ENCODE measurements around the gene RNF166. TPM values are rescaled to one million over a fixed set of nuclear protein-coding genes. Genes with fewer than 3 reads are reported as not detected.
A peak's percentile ranks its signal among the peaks of the same experiment; 100 is the strongest.

RNF166 gene
- total and polyA plus RNA-seq, 2 of the 13 experiments (the other 11 are each of a cell fraction or from before 2014, with no cell fraction given) = 21.4 to 23.0 TPM

- TF ChIP-seq, protein P1, sequence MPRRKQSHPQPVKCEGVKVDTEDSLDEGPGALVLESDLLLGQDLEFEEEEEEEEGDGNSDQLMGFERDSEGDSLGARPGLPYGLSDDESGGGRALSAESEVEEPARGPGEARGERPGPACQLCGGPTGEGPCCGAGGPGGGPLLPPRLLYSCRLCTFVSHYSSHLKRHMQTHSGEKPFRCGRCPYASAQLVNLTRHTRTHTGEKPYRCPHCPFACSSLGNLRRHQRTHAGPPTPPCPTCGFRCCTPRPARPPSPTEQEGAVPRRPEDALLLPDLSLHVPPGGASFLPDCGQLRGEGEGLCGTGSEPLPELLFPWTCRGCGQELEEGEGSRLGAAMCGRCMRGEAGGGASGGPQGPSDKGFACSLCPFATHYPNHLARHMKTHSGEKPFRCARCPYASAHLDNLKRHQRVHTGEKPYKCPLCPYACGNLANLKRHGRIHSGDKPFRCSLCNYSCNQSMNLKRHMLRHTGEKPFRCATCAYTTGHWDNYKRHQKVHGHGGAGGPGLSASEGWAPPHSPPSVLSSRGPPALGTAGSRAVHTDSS (CRISPR knock-in tag; conservative IDR thresholded peaks at IDR 0.05) = peak; percentile 92
- TF ChIP-seq ZNF724P (CRISPR knock-in tag; IDR thresholded peaks at IDR 0.05; ENCODE audit: borderline replicate concordance) (peak; percentile 85; the same call in 1 of the 2 replicates), ZNF136 (CRISPR knock-in tag; IDR thresholded peaks at IDR 0.05; ENCODE audit: low read depth) (peak; percentile 34; the same call in 1 of the 2 replicates), RAD21 (CRISPR knock-in tag; IDR thresholded peaks at IDR 0.05) (peak; percentile 24; the same call in 1 of the 2 replicates), CTCF (CRISPR knock-in tag; IDR thresholded peaks at IDR 0.05) (peak; percentile 19; the same call in 1 of the 2 replicates), RELA (CRISPR knock-in tag; IDR thresholded peaks at IDR 0.05) (peak; percentile 82), NFE2 (CRISPR knock-in tag; IDR thresholded peaks at IDR 0.05) (no peak), ZFP37 (CRISPR knock-in tag; IDR thresholded peaks at IDR 0.05; ENCODE audit: borderline replicate concordance) (no peak), CSRNP2 (CRISPR knock-in tag; conservative IDR thresholded peaks at IDR 0.05; ENCODE audit: low read depth) (0 out of 2 replicates have a peak, but pooled peaks have one; percentile 30), NCOA1 (CRISPR knock-in tag; IDR thresholded peaks at IDR 0.05) (no peak), TBX3 (IDR thresholded peaks at IDR 0.05; ENCODE audit: borderline replicate concordance) (no peak)
- TF ChIP-seq, protein P2, sequence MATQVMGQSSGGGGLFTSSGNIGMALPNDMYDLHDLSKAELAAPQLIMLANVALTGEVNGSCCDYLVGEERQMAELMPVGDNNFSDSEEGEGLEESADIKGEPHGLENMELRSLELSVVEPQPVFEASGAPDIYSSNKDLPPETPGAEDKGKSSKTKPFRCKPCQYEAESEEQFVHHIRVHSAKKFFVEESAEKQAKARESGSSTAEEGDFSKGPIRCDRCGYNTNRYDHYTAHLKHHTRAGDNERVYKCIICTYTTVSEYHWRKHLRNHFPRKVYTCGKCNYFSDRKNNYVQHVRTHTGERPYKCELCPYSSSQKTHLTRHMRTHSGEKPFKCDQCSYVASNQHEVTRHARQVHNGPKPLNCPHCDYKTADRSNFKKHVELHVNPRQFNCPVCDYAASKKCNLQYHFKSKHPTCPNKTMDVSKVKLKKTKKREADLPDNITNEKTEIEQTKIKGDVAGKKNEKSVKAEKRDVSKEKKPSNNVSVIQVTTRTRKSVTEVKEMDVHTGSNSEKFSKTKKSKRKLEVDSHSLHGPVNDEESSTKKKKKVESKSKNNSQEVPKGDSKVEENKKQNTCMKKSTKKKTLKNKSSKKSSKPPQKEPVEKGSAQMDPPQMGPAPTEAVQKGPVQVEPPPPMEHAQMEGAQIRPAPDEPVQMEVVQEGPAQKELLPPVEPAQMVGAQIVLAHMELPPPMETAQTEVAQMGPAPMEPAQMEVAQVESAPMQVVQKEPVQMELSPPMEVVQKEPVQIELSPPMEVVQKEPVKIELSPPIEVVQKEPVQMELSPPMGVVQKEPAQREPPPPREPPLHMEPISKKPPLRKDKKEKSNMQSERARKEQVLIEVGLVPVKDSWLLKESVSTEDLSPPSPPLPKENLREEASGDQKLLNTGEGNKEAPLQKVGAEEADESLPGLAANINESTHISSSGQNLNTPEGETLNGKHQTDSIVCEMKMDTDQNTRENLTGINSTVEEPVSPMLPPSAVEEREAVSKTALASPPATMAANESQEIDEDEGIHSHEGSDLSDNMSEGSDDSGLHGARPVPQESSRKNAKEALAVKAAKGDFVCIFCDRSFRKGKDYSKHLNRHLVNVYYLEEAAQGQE (IDR thresholded peaks at IDR 0.05; ENCODE audit: borderline replicate concordance in 1 of 2, low read depth in 1 of 2, low read length in 2 of 2) = no peak
- TF ChIP-seq, protein P3, sequence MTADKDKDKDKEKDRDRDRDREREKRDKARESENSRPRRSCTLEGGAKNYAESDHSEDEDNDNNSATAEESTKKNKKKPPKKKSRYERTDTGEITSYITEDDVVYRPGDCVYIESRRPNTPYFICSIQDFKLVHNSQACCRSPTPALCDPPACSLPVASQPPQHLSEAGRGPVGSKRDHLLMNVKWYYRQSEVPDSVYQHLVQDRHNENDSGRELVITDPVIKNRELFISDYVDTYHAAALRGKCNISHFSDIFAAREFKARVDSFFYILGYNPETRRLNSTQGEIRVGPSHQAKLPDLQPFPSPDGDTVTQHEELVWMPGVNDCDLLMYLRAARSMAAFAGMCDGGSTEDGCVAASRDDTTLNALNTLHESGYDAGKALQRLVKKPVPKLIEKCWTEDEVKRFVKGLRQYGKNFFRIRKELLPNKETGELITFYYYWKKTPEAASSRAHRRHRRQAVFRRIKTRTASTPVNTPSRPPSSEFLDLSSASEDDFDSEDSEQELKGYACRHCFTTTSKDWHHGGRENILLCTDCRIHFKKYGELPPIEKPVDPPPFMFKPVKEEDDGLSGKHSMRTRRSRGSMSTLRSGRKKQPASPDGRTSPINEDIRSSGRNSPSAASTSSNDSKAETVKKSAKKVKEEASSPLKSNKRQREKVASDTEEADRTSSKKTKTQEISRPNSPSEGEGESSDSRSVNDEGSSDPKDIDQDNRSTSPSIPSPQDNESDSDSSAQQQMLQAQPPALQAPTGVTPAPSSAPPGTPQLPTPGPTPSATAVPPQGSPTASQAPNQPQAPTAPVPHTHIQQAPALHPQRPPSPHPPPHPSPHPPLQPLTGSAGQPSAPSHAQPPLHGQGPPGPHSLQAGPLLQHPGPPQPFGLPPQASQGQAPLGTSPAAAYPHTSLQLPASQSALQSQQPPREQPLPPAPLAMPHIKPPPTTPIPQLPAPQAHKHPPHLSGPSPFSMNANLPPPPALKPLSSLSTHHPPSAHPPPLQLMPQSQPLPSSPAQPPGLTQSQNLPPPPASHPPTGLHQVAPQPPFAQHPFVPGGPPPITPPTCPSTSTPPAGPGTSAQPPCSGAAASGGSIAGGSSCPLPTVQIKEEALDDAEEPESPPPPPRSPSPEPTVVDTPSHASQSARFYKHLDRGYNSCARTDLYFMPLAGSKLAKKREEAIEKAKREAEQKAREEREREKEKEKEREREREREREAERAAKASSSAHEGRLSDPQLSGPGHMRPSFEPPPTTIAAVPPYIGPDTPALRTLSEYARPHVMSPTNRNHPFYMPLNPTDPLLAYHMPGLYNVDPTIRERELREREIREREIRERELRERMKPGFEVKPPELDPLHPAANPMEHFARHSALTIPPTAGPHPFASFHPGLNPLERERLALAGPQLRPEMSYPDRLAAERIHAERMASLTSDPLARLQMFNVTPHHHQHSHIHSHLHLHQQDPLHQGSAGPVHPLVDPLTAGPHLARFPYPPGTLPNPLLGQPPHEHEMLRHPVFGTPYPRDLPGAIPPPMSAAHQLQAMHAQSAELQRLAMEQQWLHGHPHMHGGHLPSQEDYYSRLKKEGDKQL (CRISPR knock-in tag; IDR thresholded peaks at IDR 0.05; ENCODE audit: low read depth) = 0 out of 2 replicates have a peak, but pooled peaks have one; percentile 51
Observed at GRCh38 chr16:88706229-88706964, at the start of gene RNF166, which contains the start of gene CTU2 (continued).
